Loucy (cell line): Measurements from ENCODE around the gene IL17D.

Source experiments
- H2AFZ ChIP-seq: fragments of 200-600 bp; sonication (generic); 2 replicates; pipeline ENCODE4 v1.6.0; 2016; ENCODE audit warnings: antibody characterized with exemption, mild to moderate bottlenecking, low read length, moderate library complexity
- H3F3A ChIP-seq: fragments of 200-600 bp; 2 replicates; pipeline ENCODE4 v1.6.0; 2016; ENCODE audit warnings: antibody characterized with exemption, low read depth, mild to moderate bottlenecking
- H3K27me3 ChIP-seq: fragments of 200-600 bp; sonication (generic); 2 replicates; pipeline ENCODE4 v1.6.1; 2014; ENCODE audit warnings: low read length, mild to moderate bottlenecking; ENCODE audit not compliant: insufficient read depth, poor library complexity, severe bottlenecking
- H3K36me3 ChIP-seq: fragments of 200-600 bp; sonication (generic); 2 replicates; pipeline ENCODE4 v1.6.1; 2016; ENCODE audit warnings: low read length; ENCODE audit not compliant: insufficient read depth
- H3K4me1 ChIP-seq: fragments of 200-600 bp; sonication (generic); 2 replicates; pipeline ENCODE4 v1.5.1; 2014; ENCODE audit warnings: low read length, mild to moderate bottlenecking; ENCODE audit not compliant: insufficient read depth, poor library complexity, severe bottlenecking
- H3K4me2 ChIP-seq: fragments of 200-600 bp; sonication (generic); 2 replicates; pipeline ENCODE4 v1.6.0; 2014; ENCODE audit warnings: antibody characterized with exemption, low read length, low read depth, mild to moderate bottlenecking; ENCODE audit not compliant: poor library complexity, severe bottlenecking
- H3K4me3 ChIP-seq: fragments of 200-600 bp; sonication (generic); 2 replicates; pipeline ENCODE4 v1.5.1; 2014; ENCODE audit warnings: low read length, mild to moderate bottlenecking, mixed read lengths; ENCODE audit not compliant: poor library complexity, severe bottlenecking
- H3K79me2 ChIP-seq: fragments of 200-600 bp; sonication (generic); 2 replicates; pipeline ENCODE4 v1.6.1; 2014; ENCODE audit warnings: low read length; ENCODE audit not compliant: insufficient read depth
- H3K9ac ChIP-seq: fragments of 200-600 bp; sonication (generic); 2 replicates; pipeline ENCODE4 v1.6.0; 2014; ENCODE audit warnings: mild to moderate bottlenecking, low read depth, low read length, moderate library complexity; ENCODE audit not compliant: poor library complexity, severe bottlenecking
- H3K9me2 ChIP-seq: fragments of 200-600 bp; sonication (generic); replicated peaks from 2 replicates; pipeline ENCODE4 v1.6.1; 2016; ENCODE audit warnings: low read depth, low read length, mixed read lengths
- H3K9me3 ChIP-seq: fragments of 200-600 bp; sonication (generic); 2 replicates; pipeline ENCODE4 v1.6.1; 2014; ENCODE audit warnings: mild to moderate bottlenecking, antibody characterized with exemption, low read length, low read depth; ENCODE audit not compliant: insufficient read depth
- H4K20me1 ChIP-seq: fragments of 200-600 bp; sonication (generic); 2 replicates; pipeline ENCODE4 v1.6.0; 2014; ENCODE audit warnings: antibody characterized with exemption, low read length, mild to moderate bottlenecking; ENCODE audit not compliant: insufficient read depth, poor library complexity, severe bottlenecking
- CTCF ChIP-seq: fragments of 200-600 bp; sonication (generic); conservative IDR thresholded peaks from 2 replicates; pipeline ENCODE4 v1.5.1; 2014; ENCODE audit warnings: mild to moderate bottlenecking, antibody characterized with exemption, low read length
- EZH2phosphoT487 ChIP-seq: fragments of 200-600 bp; IDR thresholded peaks from 2 replicates; pipeline ENCODE4 v1.6.1; 2018; ENCODE audit warnings: antibody characterized with exemption, mild to moderate bottlenecking, moderate library complexity, borderline replicate concordance

The IL17D gene

GRCh38 chr13:20718958-20719566 is 15.6 kb downstream of the IL17D start:
- Histone ChIP-seq H4K20me1 (no peaks in the 10 kb centered on the region), H2AFZ (no peak overlapping the region), H3K9me2 (no peaks in the 10 kb centered on the region), H3K36me3 (no peaks in the 10 kb centered on the region), H3K9me3 (no peaks in the 10 kb centered on the region), H3K79me2 (no peaks in the 10 kb centered on the region), H3K4me1 (no peaks in the 10 kb centered on the region), H3K9ac (no peak overlapping the region), H3K4me3 (no peak overlapping the region), H3K4me2 (no peak overlapping the region), H3F3A (no peaks in the 10 kb centered on the region), H3K27me3 (no peaks in the 10 kb centered on the region)
- TF ChIP-seq EZH2phosphoT487 = no peak
- TF ChIP-seq CTCF = no peak

GRCh38 chr13:20719783-20720182 is 16.3 kb downstream of the IL17D start:
- no peaks in the 10 kb centered on the region for H3F3A ChIP-seq
- H3K4me3 ChIP-seq = no peak overlapping the region
- H4K20me1 ChIP-seq = no peaks in the 10 kb centered on the region
- H3K27me3 ChIP-seq = no peaks in the 10 kb centered on the region
- H3K9me2 ChIP-seq = no peaks in the 10 kb centered on the region
- no peak overlapping the region for H3K9ac ChIP-seq
- no peak overlapping the region for H2AFZ ChIP-seq
- H3K4me2 ChIP-seq = no peak overlapping the region
- no peaks in the 10 kb centered on the region for H3K4me1 ChIP-seq
- no peaks in the 10 kb centered on the region for H3K79me2 ChIP-seq
- H3K9me3 ChIP-seq = no peaks in the 10 kb centered on the region
- TF ChIP-seq EZH2phosphoT487 (no peak), CTCF (no peak)
- H3K36me3 ChIP-seq = no peaks in the 10 kb centered on the region

GRCh38 chr13:20720499-20720898 is 17.0 kb downstream of the IL17D start:
- Histone ChIP-seq H3K4me3 (no peak overlapping the region), H3F3A (no peaks in the 10 kb centered on the region), H3K27me3 (no peaks in the 10 kb centered on the region), H3K36me3 (no peaks in the 10 kb centered on the region), H4K20me1 (no peaks in the 10 kb centered on the region), H3K4me1 (no peaks in the 10 kb centered on the region), H3K9me3 (no peaks in the 10 kb centered on the region), H3K79me2 (no peaks in the 10 kb centered on the region), H2AFZ (no peak overlapping the region), H3K4me2 (no peak overlapping the region), H3K9me2 (no peaks in the 10 kb centered on the region), H3K9ac (no peak overlapping the region)
- TF ChIP-seq CTCF (no peak), EZH2phosphoT487 (no peak)
